Fibroblast of lung (primary cell): ENCODE data around the gene RXRA. TPM values are rescaled to one million over a fixed set of nuclear protein-coding genes. Genes with fewer than 3 reads are reported as not detected.

Experiments used
- DNase-seq, 2 donors: peaks; one replicate each; pipeline versions ENCODE4 v3.0.0 to v3.0.0-alpha.2; 2010; ENCODE audit warnings: low read depth in 2 of 2
- H2AFZ ChIP-seq: 2 replicates; pipeline ENCODE4 v1.5.1; 2012; ENCODE audit warnings: low read length, control low read depth, inconsistent platforms
- H3K27ac ChIP-seq: 2 replicates; pipeline ENCODE4 v1.5.1; 2011; ENCODE audit warnings: low read length, control low read depth; ENCODE audit not compliant: insufficient read depth
- H3K27me3 ChIP-seq: 2 replicates; pipeline ENCODE4 v1.5.1; 2011; ENCODE audit warnings: mild to moderate bottlenecking, low read length; ENCODE audit not compliant: control insufficient read depth, insufficient read depth
- H3K36me3 ChIP-seq: 2 replicates; pipeline ENCODE4 v1.5.1; 2011; ENCODE audit warnings: low read length; ENCODE audit not compliant: control insufficient read depth, insufficient read depth
- H3K4me1 ChIP-seq: 2 replicates; pipeline ENCODE4 v1.5.1; 2011; ENCODE audit warnings: low read length; ENCODE audit not compliant: control insufficient read depth, insufficient read depth; ENCODE audit errors: extremely low read depth
- H3K4me2 ChIP-seq: 2 replicates; pipeline ENCODE4 v1.5.1; 2011; ENCODE audit warnings: low read length, control low read depth; ENCODE audit not compliant: insufficient read depth; ENCODE audit errors: extremely low read depth
- H3K4me3 ChIP-seq, 4 experiments: fragments of 200-600 bp in 1 of 4; sonication (generic) in 1 of 4; replicated peaks in 1 of 4; 2 replicates each; pipeline ENCODE4 v1.5.1; 2011 to 2016; ENCODE audit warnings: low read length in 4 of 4, low read depth in 3 of 4, mild to moderate bottlenecking in 3 of 4, control low read depth in 2 of 4, inconsistent platforms in 1 of 4, mixed read lengths in 1 of 4; ENCODE audit not compliant: insufficient read depth in 1 of 4; ENCODE audit errors: control extremely low read depth in 1 of 4
- H3K79me2 ChIP-seq: 2 replicates; pipeline ENCODE4 v1.5.1; 2012; ENCODE audit warnings: mild to moderate bottlenecking, low read length, inconsistent platforms; ENCODE audit not compliant: control insufficient read depth, insufficient read depth
- H3K9ac ChIP-seq: 2 replicates; pipeline ENCODE4 v1.5.1; 2011; ENCODE audit warnings: mild to moderate bottlenecking, low read length, control low read depth; ENCODE audit not compliant: insufficient read depth
- H3K9me3 ChIP-seq: 2 replicates; pipeline ENCODE4 v1.5.1; 2012; ENCODE audit warnings: low read depth, low read length; ENCODE audit not compliant: control insufficient read depth, insufficient read depth
- H4K20me1 ChIP-seq: 2 replicates; pipeline ENCODE4 v1.5.1; 2011; ENCODE audit warnings: low read length; ENCODE audit not compliant: control insufficient read depth, insufficient read depth; ENCODE audit errors: extremely low read depth
- CTCF ChIP-seq, 2 donors: IDR thresholded peaks in 1 of 2; conservative IDR thresholded peaks in 1 of 2; 1 replicate in 1 of 2; 2 replicates in 1 of 2; pipeline ENCODE4 v1.5.1; 2011 to 2012; ENCODE audit warnings: low read length in 2 of 2, control low read depth in 1 of 2, inconsistent platforms in 1 of 2, low read depth in 1 of 2, mild to moderate bottlenecking in 1 of 2
- EZH2 ChIP-seq: IDR thresholded peaks from 2 replicates; pipeline ENCODE4 v1.5.1; 2012; ENCODE audit warnings: low read length, control low read depth, mild to moderate bottlenecking; ENCODE audit errors: missing control alignments
- polyA plus RNA-seq, 2 donors: library from polyadenylated mRNA; depleted of rRNA in 1 of 2; stranded (reverse) in 1 of 2; unstranded in 1 of 2; fragments of >200 nt; gene quantifications; 2 replicates each; pipeline ENCODE4 v1.2.1, GENCODE V29; 2011 to 2012; ENCODE audit warnings: missing spikeins in 1 of 2
- total RNA-seq: library from RNA; depleted of rRNA; stranded (reverse); fragments of >200 nt; gene quantifications from 2 replicates; pipeline ENCODE4 v1.2.1, GENCODE V29; 2014

RXRA gene
- total and polyA plus RNA-seq, 2 donors (not counting 1 experiment from before 2014, with no cell fraction given): 13.3 to 14.9 TPM

- Histone ChIP-seq H3K9ac (peak overlapping the region; percentile 69), H4K20me1 (peaks cover 2% of the 10 kb centered on the region), H3K4me2 (peak overlapping the region; percentile 91), H3K9me3 (no peaks in the 10 kb centered on the region), H2AFZ (peak overlapping the region; percentile 26), H3K27ac (peak overlapping the region; percentile 84), H3K36me3 (no peaks in the 10 kb centered on the region), H3K27me3 (no peaks in the 10 kb centered on the region), H3K4me3 (peak overlapping the region; percentile 50 to 82 (median 67)), H3K79me2 (peaks cover 66% of the 10 kb centered on the region), H3K4me1 (peaks cover 24% of the 10 kb centered on the region)
- DNase-seq: peak in 1 of 2 donors; percentile 40
- no peak for TF ChIP-seq CTCF (conservative IDR thresholded peaks at IDR 0.05 in 1 of 2, IDR thresholded peaks at IDR 0.05 in 1 of 2; ENCODE audit: low read depth in 1 of 2, low read length in 2 of 2)
- no peak for TF ChIP-seq EZH2
These were observed 2.1 kb downstream of the RXRA start for GRCh38 chr9:134328341-134328840.

- Histone ChIP-seq H3K27me3 (no peaks in the 10 kb centered on the region), H3K9ac (peak overlapping the region; percentile 69), H3K4me3 (peak overlapping the region; percentile 50 to 82 (median 67)), H3K36me3 (no peaks in the 10 kb centered on the region), H2AFZ (peak overlapping the region; percentile 46), H3K79me2 (peaks cover 71% of the 10 kb centered on the region), H3K4me1 (peaks cover 24% of the 10 kb centered on the region), H4K20me1 (peaks cover 2% of the 10 kb centered on the region), H3K27ac (peak overlapping the region; percentile 84), H3K9me3 (no peaks in the 10 kb centered on the region), H3K4me2 (peak overlapping the region; percentile 91)
- no peak for TF ChIP-seq EZH2
- TF ChIP-seq CTCF (conservative IDR thresholded peaks at IDR 0.05 in 1 of 2, IDR thresholded peaks at IDR 0.05 in 1 of 2; ENCODE audit: low read depth in 1 of 2, low read length in 2 of 2): no peak
- peak in 1 of 2 donors; percentile 46 for DNase-seq
These were observed 2.8 kb downstream of the RXRA start for GRCh38 chr9:134328841-134329575.

GRCh38 chr9:134329576-134329855 is 3.3 kb downstream of the RXRA start:
- peak overlapping the region in 3 of 4 experiments; percentile 50 to 82 (median 61) for H3K4me3 ChIP-seq
- H3K4me1 ChIP-seq: peaks cover 24% of the 10 kb centered on the region
- no peak overlapping the region for H2AFZ ChIP-seq
- H3K9ac ChIP-seq: peak overlapping the region; percentile 69
- peak overlapping the region; percentile 84 for H3K27ac ChIP-seq
- H4K20me1 ChIP-seq: peaks cover 2% of the 10 kb centered on the region
- peaks cover 76% of the 10 kb centered on the region for H3K79me2 ChIP-seq
- DNase-seq: no peak
- H3K4me2 ChIP-seq: peak overlapping the region; percentile 82
- H3K9me3 ChIP-seq: no peaks in the 10 kb centered on the region
- TF ChIP-seq CTCF (conservative IDR thresholded peaks at IDR 0.05 in 1 of 2, IDR thresholded peaks at IDR 0.05 in 1 of 2; ENCODE audit: low read depth in 1 of 2, low read length in 2 of 2) (no peak), EZH2 (no peak)
- no peaks in the 10 kb centered on the region for H3K27me3 ChIP-seq
- H3K36me3 ChIP-seq: no peaks in the 10 kb centered on the region
